H1 (cell line): ENCODE measurements around the gene SPCS1. TPM values are rescaled to one million over a fixed set of nuclear protein-coding genes. Genes with fewer than 3 reads are reported as not detected.

Source experiments
- CBX5 ChIP-seq: fragments of 300-800, 300-1000 bp; sonication (generic); IDR thresholded peaks from 2 replicates; pipeline ENCODE4 v1.7.1; 2016; ENCODE audit warnings: antibody characterized with exemption, low read length, low read depth
- CHD1 ChIP-seq: IDR thresholded peaks from 2 replicates; pipeline ENCODE4 v1.6.1; 2012; ENCODE audit warnings: low read depth, low read length, improper control_type of control experiment
- CTCF ChIP-seq, 3 experiments: IDR thresholded peaks; 1 replicate in 2 of 3; 2 replicates in 1 of 3; pipeline versions ENCODE4 v1.5.1 to v1.6.1; 2011; ENCODE audit warnings: low read length in 3 of 3, mild to moderate bottlenecking in 3 of 3, inconsistent platforms in 2 of 3, low read depth in 1 of 3, moderate library complexity in 1 of 3; ENCODE audit not compliant: insufficient read depth in 1 of 3; ENCODE audit errors: control extremely low read depth in 1 of 3
- SIX5 ChIP-seq: IDR thresholded peaks from 2 replicates; pipeline ENCODE4 v1.6.1; 2011; ENCODE audit warnings: mild to moderate bottlenecking, low read depth, low read length
- polyA plus RNA-seq, 7 experiments: library from polyadenylated mRNA; depleted of rRNA in 3 of 7; stranded (reverse) in 5 of 7; unstranded in 2 of 7; fragments of >200 nt in 5 of 7; fragments of 200-250 nt in 2 of 7; gene quantifications; 1 replicate in 5 of 7; 2 replicates in 1 of 7; 4 replicates in 1 of 7; pipeline versions ENCODE4 v1.2.1 to v1.2.3, GENCODE V29; 2011 to 2013; ENCODE audit warnings: missing spikeins in 2 of 7, mixed read lengths in 2 of 7
- total RNA-seq: library from RNA; stranded (reverse); fragmentation: NEBNext Ultra II Directional; extraction: Animal tissue kit (Norgen Biotek cat#: 25700); gene quantifications from 2 replicates; pipeline ENCODE4 v1.2.1, GENCODE V29; 2021
- TF ChIP-seq, protein P1 (sequence below): IDR thresholded peaks from 2 replicates; pipeline ENCODE4 v1.6.1; 2012; ENCODE audit warnings: inconsistent platforms
- TF ChIP-seq, protein P2 (sequence below): IDR thresholded peaks from 2 replicates; pipeline ENCODE4 v1.6.1; 2012; ENCODE audit warnings: low read length, inconsistent platforms

SPCS1 gene
- total and polyA plus RNA-seq, 2 of the 8 experiments (the other 6 are each of a cell fraction or from before 2014, with no cell fraction given), result 104 to 191 TPM

- TF ChIP-seq CTCF (IDR thresholded peaks at IDR 0.05; ENCODE audit: control extremely low read depth in 1 of 3, insufficient read depth in 1 of 3, low read depth in 1 of 3, low read length in 3 of 3) (no peak), CHD1 (no peak), CBX5 (no peak), SIX5 (no peak)
- TF ChIP-seq, protein P1, sequence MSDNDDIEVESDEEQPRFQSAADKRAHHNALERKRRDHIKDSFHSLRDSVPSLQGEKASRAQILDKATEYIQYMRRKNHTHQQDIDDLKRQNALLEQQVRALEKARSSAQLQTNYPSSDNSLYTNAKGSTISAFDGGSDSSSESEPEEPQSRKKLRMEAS, result no peak
- TF ChIP-seq, protein P2, sequence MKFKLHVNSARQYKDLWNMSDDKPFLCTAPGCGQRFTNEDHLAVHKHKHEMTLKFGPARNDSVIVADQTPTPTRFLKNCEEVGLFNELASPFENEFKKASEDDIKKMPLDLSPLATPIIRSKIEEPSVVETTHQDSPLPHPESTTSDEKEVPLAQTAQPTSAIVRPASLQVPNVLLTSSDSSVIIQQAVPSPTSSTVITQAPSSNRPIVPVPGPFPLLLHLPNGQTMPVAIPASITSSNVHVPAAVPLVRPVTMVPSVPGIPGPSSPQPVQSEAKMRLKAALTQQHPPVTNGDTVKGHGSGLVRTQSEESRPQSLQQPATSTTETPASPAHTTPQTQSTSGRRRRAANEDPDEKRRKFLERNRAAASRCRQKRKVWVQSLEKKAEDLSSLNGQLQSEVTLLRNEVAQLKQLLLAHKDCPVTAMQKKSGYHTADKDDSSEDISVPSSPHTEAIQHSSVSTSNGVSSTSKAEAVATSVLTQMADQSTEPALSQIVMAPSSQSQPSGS, result no peak
Observed at GRCh38 chr3:52688266-52688665, 17.6 kb upstream of the SPCS1 start (continued).
